GM18526 (cell line): ENCODE results near the gene ALAS2.

Experiments used
- POLR2A ChIP-seq: IDR thresholded peaks from 3 replicates; pipeline ENCODE4 v1.6.1; 2011; ENCODE audit not compliant: insufficient read length; ENCODE audit errors: extremely low read depth

The ALAS2 gene

GRCh38 chrX:54964766-54965497, 65.8 kb downstream of the ALAS2 start:
- no peak for TF ChIP-seq POLR2A

- TF ChIP-seq POLR2A: no peak
Measured at GRCh38 chrX:54961750-54962149, 69.0 kb downstream of the ALAS2 start.
